B cell (primary cell): ENCODE measurements around the gene ACVR1. TPM values are rescaled to one million over a fixed set of nuclear protein-coding genes. Genes with fewer than 3 reads are reported as not detected.

Experiments used
- ATAC-seq: fragments of 200-7000 bp; cut with Tn5 transposase; one replicate; pipeline ENCODE4 v1.10.0; 2021; ENCODE audit warnings: low read depth, mild to moderate bottlenecking, moderate number of reproducible peaks, moderate library complexity
- CTCF ChIA-PET: fragments of 350-600 bp; sonication (Branson Sonifier 250); formaldehyde crosslinking; loops from one replicate; lab custom pipeline; 2021; ENCODE audit warnings: antibody characterized with exemption, inconsistent platforms; lab: Charles Lee
- POLR2A ChIA-PET: fragments of 350-600 bp; sonication (Branson Sonifier 250); formaldehyde crosslinking; loops from one replicate; lab custom pipeline; 2021; ENCODE audit warnings: antibody characterized with exemption; lab: Charles Lee
- DNase-seq: peaks from one replicate; pipeline ENCODE4 v3.0.0; 2013
- H2AFZ ChIP-seq: 2 replicates; pipeline ENCODE4 v1.6.1; 2012; ENCODE audit warnings: mild to moderate bottlenecking, low read depth, low read length; ENCODE audit not compliant: insufficient read depth, poor library complexity, severe bottlenecking
- H3K27ac ChIP-seq, 2 donors: 1 replicate in 1 of 2; 2 replicates in 1 of 2; pipeline ENCODE4 v1.5.1; 2012 to 2013; ENCODE audit warnings: low read length in 2 of 2, mild to moderate bottlenecking in 2 of 2, moderate library complexity in 1 of 2
- H3K27me3 ChIP-seq, 4 experiments: fragments of 200-600 bp in 1 of 4; sonication (generic) in 1 of 4; replicated peaks in 1 of 4; 1 replicate in 2 of 4; 2 replicates in 2 of 4; pipeline versions ENCODE4 v1.6.1 to v1.7.0; 2013 to 2016; ENCODE audit warnings: low read length in 3 of 4, mild to moderate bottlenecking in 2 of 4, mixed read lengths in 1 of 4, moderate library complexity in 1 of 4; ENCODE audit not compliant: insufficient read depth in 4 of 4, control insufficient read depth in 3 of 4; ENCODE audit errors: control extremely low read depth in 1 of 4
- H3K36me3 ChIP-seq, 2 experiments: replicated peaks in 1 of 2; 1 replicate in 1 of 2; 2 replicates in 1 of 2; pipeline versions ENCODE4 v1.6.1 to v1.7.1; 2013; ENCODE audit warnings: low read length in 1 of 2; ENCODE audit not compliant: insufficient read depth in 2 of 2, control insufficient read depth in 1 of 2; ENCODE audit errors: control extremely low read depth in 1 of 2, extremely low read depth in 1 of 2
- H3K4me1 ChIP-seq, 2 donors: fragments of 200-600 bp in 1 of 2; sonication (generic) in 1 of 2; 1 replicate in 1 of 2; 2 replicates in 1 of 2; pipeline versions ENCODE4 v1.5.1 to v1.6.1; 2013 to 2017; ENCODE audit warnings: low read length in 2 of 2; ENCODE audit not compliant: control insufficient read depth in 2 of 2, insufficient read depth in 2 of 2
- H3K4me2 ChIP-seq: replicated peaks from 2 replicates; pipeline ENCODE3; 2012; ENCODE audit warnings: mild to moderate bottlenecking, low read depth, low read length; ENCODE audit not compliant: poor library complexity, severe bottlenecking
- H3K4me3 ChIP-seq, 5 experiments: fragments of 200-600 bp in 1 of 5; sonication (generic) in 1 of 5; 1 replicate in 3 of 5; 2 replicates in 2 of 5; pipeline versions ENCODE4 v1.5.1 to v1.7.0; 2011 to 2016; ENCODE audit warnings: low read length in 4 of 5, mild to moderate bottlenecking in 4 of 5, low read depth in 2 of 5, control low read depth in 1 of 5, moderate library complexity in 1 of 5; ENCODE audit not compliant: insufficient read depth in 1 of 5; ENCODE audit errors: control extremely low read depth in 1 of 5, extremely low read depth in 1 of 5
- H3K79me2 ChIP-seq: fragments of 200-600 bp; sonication (generic); one replicate; pipeline ENCODE4 v1.6.0; 2016; ENCODE audit warnings: low read length; ENCODE audit not compliant: control insufficient read depth, insufficient read depth
- H3K9ac ChIP-seq: fragments of 200-600 bp; sonication (generic); 2 replicates; pipeline ENCODE4 v1.6.1; 2017; ENCODE audit warnings: mild to moderate bottlenecking, low read length, moderate library complexity
- H3K9me3 ChIP-seq, 3 donors: one replicate each; pipeline versions ENCODE4 v1.6.1 to v1.7.1; 2013; ENCODE audit warnings: low read length in 2 of 3; ENCODE audit not compliant: control insufficient read depth in 2 of 3, insufficient read depth in 1 of 3; ENCODE audit errors: control extremely low read depth in 1 of 3
- H4K20me1 ChIP-seq: 2 replicates; pipeline ENCODE4 v1.6.0; 2012; ENCODE audit warnings: mild to moderate bottlenecking, low read length; ENCODE audit not compliant: insufficient read depth, control insufficient read depth, poor library complexity, severe bottlenecking
- H3K27ac Mint-ChIP-seq: one replicate; pipeline ENCODE4 v1.8.0; 2021; ENCODE audit warnings: mixed read lengths
- H3K27me3 Mint-ChIP-seq: one replicate; pipeline ENCODE4 v1.8.0; 2021; ENCODE audit warnings: mixed read lengths
- H3K4me1 Mint-ChIP-seq: one replicate; pipeline ENCODE4 v1.8.0; 2021; ENCODE audit warnings: mixed read lengths
- H3K4me3 Mint-ChIP-seq: one replicate; pipeline ENCODE4 v1.8.0; 2021; ENCODE audit warnings: mixed read lengths
- H3K9me3 Mint-ChIP-seq: one replicate; pipeline ENCODE4 v1.8.0; 2022; ENCODE audit warnings: mixed read lengths; ENCODE audit not compliant: insufficient read depth
- EZH2 ChIP-seq: IDR thresholded peaks from 2 replicates; pipeline ENCODE4 v1.6.1; 2012; ENCODE audit warnings: borderline replicate concordance, low read depth, mild to moderate bottlenecking, moderate library complexity, low read length; ENCODE audit not compliant: insufficient read depth, poor library complexity, severe bottlenecking
- WGBS: methylation state at CpG from one replicate; pipeline ENCODE4 v1.1.5; 2013; ENCODE audit warnings: missing lambda C conversion rate; ENCODE audit not compliant: insufficient coverage; 5-methylcytosine and 5-hydroxymethylcytosine counted together
- intact Hi-C: fragments of 100-400 bp; cut with micrococcal nuclease; formaldehyde crosslinking; loops from one replicate; pipeline ENCODE4 v1.10.0; 2022
- polyA plus RNA-seq: library from polyadenylated mRNA; depleted of rRNA; stranded (reverse); fragments of >200 nt; gene quantifications from 2 replicates; pipeline ENCODE4 v1.2.3, GENCODE V29; 2012
- total RNA-seq, 2 donors: library from RNA; stranded (reverse); fragments of 120-200 nt in 1 of 2; gene quantifications; 1 replicate in 1 of 2; 2 replicates in 1 of 2; pipeline versions ENCODE4 v1.2.3 to v1.2.4, GENCODE V29; 2013 to 2022
- TF ChIP-seq, protein P1 (sequence below): fragments of 200-600 bp; IDR thresholded peaks from one replicate; pipeline ENCODE4 v1.8.0; 2022; ENCODE audit warnings: antibody characterized with exemption, mild to moderate bottlenecking

The ACVR1 gene
- total and polyA plus RNA-seq, 2 donors (not counting 1 experiment from before 2014, with no cell fraction given), result 3.7 to 11.7 TPM

GRCh38 chr2:157813467-157813866 is 62.7 kb downstream of the ACVR1 start:
- peaks cover 0 to 2% of the 10 kb centered on the region in 2 experiments for H3K36me3 ChIP-seq
- no peaks in the 10 kb centered on the region for H3K9me3 Mint-ChIP-seq

DNA sequence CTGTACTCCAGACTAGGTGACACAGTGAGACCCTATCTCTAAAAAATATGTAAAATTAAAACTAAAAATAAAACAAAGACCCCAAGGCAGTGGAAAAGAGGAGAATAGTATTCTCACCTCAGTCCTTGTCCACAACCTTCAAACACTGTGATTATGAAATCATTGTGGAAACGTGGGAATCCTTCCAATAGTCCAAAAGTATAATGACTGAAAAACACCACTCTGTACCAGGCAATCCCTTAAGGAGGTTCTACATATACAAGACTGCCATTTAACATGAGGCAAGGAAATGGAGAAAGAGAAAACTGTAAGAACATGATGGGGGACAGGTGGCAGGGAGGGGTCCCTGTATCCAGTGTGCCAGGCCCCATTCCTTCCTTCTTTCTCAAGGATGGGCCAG is 66.1 kb downstream of the ACVR1 start:
- H3K27ac ChIP-seq, result no peak overlapping the region
- no peak overlapping the region for H3K4me2 ChIP-seq
- POLR2A ChIA-PET, result no interaction called here
- no peaks in the 10 kb centered on the region for H4K20me1 ChIP-seq
- H3K27ac Mint-ChIP-seq, result no peak overlapping the region
- CTCF ChIA-PET, result no interaction called here
- no CpG with 5 or more reads among the region's 1 CpG for WGBS
- H3K4me1 Mint-ChIP-seq, result no peaks in the 10 kb centered on the region
- H3K4me3 ChIP-seq, result no peak overlapping the region
- H3K4me3 Mint-ChIP-seq, result no peak overlapping the region
- H3K4me1 ChIP-seq, result no peaks in the 10 kb centered on the region
- no peaks in the 10 kb centered on the region for H3K9me3 ChIP-seq
- H3K9ac ChIP-seq, result no peak overlapping the region
- TF ChIP-seq, protein P1, sequence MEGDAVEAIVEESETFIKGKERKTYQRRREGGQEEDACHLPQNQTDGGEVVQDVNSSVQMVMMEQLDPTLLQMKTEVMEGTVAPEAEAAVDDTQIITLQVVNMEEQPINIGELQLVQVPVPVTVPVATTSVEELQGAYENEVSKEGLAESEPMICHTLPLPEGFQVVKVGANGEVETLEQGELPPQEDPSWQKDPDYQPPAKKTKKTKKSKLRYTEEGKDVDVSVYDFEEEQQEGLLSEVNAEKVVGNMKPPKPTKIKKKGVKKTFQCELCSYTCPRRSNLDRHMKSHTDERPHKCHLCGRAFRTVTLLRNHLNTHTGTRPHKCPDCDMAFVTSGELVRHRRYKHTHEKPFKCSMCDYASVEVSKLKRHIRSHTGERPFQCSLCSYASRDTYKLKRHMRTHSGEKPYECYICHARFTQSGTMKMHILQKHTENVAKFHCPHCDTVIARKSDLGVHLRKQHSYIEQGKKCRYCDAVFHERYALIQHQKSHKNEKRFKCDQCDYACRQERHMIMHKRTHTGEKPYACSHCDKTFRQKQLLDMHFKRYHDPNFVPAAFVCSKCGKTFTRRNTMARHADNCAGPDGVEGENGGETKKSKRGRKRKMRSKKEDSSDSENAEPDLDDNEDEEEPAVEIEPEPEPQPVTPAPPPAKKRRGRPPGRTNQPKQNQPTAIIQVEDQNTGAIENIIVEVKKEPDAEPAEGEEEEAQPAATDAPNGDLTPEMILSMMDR, result no peak
- no peak for TF ChIP-seq EZH2
- H3K27me3 ChIP-seq, result no peaks in the 10 kb centered on the region
- no peaks in the 10 kb centered on the region for H3K27me3 Mint-ChIP-seq
- no peak for DNase-seq
- intact Hi-C loops, result no loop called here
- ATAC-seq, result no peak
- no peaks in the 10 kb centered on the region for H3K79me2 ChIP-seq
- H2AFZ ChIP-seq, result no peak overlapping the region
- H3K36me3 ChIP-seq, result no peaks in the 10 kb centered on the region
- no peaks in the 10 kb centered on the region for H3K9me3 Mint-ChIP-seq

More at GRCh38 chr2:157813467-157813866, 62.7 kb downstream of the ACVR1 start:
- H2AFZ ChIP-seq, result no peak overlapping the region
- no peak overlapping the region for H3K4me2 ChIP-seq
- ATAC-seq, result no peak
- TF ChIP-seq EZH2, result no peak
- TF ChIP-seq, protein P1, result no peak
- no peaks in the 10 kb centered on the region for H3K9me3 ChIP-seq
- H3K27me3 ChIP-seq, result no peaks in the 10 kb centered on the region
- DNase-seq, result no peak
- no peaks in the 10 kb centered on the region for H3K79me2 ChIP-seq
- intact Hi-C loops, result no loop called here
- POLR2A ChIA-PET, result no interaction called here
- no peaks in the 10 kb centered on the region for H3K4me1 Mint-ChIP-seq
- no peak overlapping the region for H3K4me3 ChIP-seq
- no peak overlapping the region for H3K27ac ChIP-seq
- H3K9ac ChIP-seq, result no peak overlapping the region
- no peaks in the 10 kb centered on the region for H4K20me1 ChIP-seq
- H3K27ac Mint-ChIP-seq, result no peak overlapping the region
- H3K4me3 Mint-ChIP-seq, result no peak overlapping the region
- H3K4me1 ChIP-seq, result no peaks in the 10 kb centered on the region
- no peaks in the 10 kb centered on the region for H3K27me3 Mint-ChIP-seq
- CTCF ChIA-PET, result no interaction called here
- no CpG with 5 or more reads among the region's 2 CpGs for WGBS
